HG03066 (cell line): ENCODE data around the gene ZC3H8.

Experiments
- ATAC-seq: cut with Tn5 transposase; IDR thresholded peaks from one replicate; pipeline ENCODE4 v1.9.1; 2021; ENCODE audit warnings: low read depth; ENCODE audit not compliant: unreplicated experiment

Gene ZC3H8

DNA sequence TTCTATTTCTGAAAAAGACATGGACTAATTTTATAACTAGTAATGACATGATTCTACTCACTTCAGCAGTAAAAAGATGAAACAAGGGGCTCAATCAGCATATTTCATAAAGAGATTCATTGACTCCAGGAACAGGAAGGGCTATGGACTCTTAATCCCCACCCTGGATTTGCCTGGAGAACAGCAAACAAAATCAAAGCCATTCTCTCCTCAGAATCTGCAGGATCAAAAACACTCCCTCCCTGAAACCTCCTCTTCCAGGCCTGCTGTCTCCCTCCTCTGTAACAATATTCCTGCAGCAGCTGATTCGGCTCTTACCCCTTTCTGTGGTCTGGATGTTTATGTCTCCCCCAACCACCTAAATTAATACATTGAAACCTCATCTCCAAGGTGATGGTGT is 57.0 kb downstream of the ZC3H8 start:
- ATAC-seq: no peak

DNA sequence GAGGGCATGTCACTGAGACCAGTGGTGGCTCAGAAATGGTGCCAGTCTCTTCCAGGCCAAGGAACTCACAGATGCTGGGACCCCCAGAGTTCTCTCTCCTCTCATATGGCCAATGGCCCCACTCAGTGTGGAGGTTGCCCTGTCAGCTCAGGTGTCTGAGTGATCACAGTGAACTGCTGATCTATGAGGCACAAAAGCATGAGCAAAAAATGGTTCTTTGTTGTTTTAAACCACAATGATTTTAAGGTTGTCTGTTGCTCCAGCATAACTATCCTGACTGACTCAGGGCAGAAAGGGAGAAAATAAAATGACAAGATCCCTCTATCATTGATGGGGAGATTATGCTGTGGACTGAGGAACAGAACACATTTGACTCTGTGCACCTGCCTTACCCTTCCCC is 58.9 kb downstream of the ZC3H8 start:
- ATAC-seq: no peak

DNA sequence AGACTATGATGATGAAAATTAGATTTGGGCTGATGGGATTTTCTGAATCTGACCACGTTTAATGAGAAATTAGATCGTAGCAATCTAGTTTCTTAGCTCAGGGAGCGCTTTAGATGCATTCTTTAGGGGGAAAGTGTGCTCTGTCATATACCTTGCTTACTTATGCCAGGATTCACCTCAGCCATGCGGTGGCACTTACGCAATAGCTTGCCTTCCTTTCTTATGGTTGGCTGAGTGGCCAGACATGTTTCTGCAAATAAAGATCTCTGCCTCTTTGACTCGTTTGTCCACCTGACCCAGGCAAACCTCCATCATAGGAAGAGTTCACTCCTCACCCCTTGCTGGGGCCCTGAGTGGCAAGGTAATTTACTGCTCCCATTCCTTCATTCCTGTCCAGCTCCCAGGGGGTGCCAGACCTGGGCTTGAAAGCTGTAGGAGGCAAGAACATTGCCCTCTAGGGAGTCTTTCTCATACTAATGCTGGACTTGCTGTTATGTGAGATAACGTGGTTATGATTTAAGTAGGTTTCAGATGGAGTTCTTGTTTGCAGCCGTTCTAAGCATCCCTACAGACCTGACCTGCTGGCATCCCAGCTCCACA is 59.6 kb downstream of the ZC3H8 start:
- no peak for ATAC-seq

DNA sequence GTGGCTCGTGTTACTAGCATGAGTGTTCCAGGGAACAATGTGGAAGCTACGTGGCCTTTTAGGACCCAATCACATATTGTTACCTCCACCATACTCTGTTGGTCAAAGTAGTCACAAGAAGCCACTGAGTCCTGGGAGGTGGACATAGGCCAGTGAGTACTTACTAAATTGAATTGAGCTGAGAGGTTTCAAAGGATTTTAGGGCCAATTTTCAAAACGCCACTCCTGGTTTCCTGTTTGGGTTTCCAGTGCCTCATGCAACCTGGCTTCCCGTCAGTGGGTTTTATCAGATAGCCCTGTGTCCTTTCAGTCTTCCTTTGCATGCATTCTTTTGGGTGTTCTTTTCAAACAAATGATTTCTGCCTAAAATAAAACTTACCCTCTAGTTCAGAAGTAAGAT is 60.4 kb downstream of the ZC3H8 start:
- ATAC-seq: no peak

DNA sequence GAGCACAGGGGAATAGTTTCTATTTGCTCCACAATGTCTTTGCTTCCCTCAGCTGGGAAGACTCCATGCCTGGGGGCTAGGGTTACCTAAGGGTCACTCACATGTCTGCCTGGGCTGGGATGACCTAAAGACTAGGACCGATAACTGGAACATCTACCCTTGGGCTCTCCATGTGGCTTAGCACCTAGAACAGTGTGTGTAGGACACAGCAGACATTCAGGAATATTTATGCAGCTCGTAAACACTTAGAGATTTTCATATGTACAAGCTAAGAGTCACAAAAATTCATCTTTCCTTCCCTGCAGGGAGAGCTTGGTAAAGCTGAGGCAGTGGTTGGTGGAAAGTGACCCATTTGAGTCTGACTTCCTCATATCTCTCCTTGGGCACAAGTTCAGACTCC is 60.8 kb downstream of the ZC3H8 start:
- ATAC-seq: no peak

DNA sequence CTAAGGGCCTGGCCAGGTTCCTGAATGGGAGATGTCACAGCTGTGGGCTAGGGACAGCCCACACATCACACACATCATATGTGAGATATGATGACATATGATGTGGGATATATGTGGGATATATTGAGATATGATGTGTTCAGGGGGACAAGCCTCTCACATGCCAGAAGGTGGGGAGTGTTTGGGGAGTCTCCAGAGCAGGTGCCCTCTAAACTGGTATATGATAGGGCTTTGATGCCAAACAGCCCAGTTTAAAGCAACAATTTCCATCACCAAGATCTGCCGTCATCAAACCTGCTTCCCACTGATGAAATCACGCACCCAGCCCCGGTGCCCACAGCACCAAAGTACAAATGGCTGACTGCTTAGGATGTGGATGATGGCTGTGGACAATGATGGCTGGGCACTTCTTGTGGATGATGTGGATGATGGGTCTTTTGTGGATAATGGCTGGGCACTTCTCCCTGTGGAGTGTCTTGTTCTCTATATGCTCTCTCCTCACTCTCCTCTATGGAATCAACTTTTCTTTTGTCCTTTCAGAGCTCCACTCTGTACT is 65.8 kb downstream of the ZC3H8 start:
- no peak for ATAC-seq

DNA sequence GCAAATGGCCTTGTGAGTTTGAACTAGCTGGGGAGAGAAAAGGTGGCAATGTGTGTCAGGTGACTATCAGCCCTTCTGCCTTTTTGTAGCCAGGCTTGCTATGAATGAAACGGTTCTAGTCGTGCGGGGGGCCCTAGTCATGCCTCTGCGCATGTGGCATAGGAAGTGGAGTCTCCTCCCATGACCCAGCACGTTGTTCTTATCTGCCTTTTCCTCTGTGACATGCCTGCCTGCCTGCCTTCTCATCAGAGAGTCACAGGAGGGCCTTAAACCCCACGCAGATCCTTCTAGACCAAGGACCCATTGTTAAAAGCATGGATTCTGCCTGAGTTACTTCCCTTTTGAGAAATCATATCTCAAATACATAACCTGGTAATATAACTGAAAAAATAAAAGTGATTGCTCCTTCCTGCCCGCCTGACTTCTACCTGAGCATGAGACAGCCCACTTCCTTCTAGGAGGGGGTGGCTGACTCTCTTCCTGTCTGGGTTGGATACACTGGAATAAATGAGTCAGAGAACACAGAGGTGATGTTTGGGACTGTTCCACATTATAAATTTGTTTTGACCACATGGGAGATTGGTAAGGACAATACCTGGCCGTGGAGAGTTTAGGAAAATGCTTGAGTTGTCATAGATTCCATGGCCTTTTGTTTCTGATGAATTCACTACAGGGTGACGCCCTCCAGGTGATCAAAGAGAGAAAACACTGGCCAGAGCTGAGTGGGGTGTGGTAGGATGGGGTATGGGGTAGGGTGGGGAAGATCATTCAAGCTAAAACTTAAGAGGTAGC is 66.8 kb downstream of the ZC3H8 start:
- ATAC-seq: no peak

DNA sequence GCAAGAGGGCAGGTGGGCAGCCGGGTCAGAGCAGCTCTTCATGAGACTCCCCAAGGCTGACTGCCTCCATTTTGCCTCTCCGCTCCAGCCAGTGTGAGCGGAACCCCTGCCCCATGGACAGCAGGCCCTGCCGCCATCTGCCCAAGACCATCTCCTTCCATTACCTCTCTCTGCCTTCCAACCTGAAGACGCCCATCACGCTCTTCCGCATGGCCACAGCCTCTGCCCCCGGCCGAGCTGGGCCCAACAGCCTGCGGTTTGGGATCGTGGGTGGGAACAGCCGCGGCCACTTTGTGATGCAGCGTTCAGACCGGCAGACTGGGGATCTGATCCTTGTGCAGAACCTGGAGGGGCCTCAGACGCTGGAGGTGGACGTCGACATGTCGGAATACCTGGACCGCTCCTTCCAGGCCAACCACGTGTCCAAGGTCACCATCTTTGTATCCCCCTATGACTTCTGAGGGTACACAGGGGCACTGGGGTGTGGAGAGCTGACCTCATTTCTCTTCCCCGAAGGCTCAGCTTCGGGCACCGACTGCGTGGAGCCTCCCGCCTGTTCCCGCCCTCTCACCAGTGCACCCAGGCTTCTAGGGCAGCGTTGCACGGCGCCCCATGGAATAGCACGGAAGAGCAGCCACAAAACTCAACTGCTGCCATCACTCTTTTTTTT is 67.7 kb downstream of the ZC3H8 start:
- ATAC-seq: no peak

DNA sequence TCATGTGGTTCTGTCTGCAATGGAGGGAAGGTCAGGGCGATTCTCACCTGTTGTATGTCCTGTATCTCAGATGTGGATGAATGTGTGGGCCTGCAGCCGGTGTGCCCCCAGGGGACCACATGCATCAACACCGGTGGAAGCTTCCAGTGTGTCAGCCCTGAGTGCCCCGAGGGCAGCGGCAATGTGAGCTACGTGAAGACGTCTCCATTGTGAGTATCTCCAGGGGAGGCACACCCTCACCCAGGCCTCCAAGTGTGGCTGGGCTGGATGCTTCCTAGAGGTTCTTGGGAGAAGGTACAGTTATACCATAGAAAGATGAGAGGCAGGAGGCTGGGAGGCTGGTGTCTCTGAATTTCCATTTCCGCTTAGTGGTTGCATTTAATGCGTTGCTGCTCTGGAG is 69.7 kb downstream of the ZC3H8 start:
- no peak for ATAC-seq

DNA sequence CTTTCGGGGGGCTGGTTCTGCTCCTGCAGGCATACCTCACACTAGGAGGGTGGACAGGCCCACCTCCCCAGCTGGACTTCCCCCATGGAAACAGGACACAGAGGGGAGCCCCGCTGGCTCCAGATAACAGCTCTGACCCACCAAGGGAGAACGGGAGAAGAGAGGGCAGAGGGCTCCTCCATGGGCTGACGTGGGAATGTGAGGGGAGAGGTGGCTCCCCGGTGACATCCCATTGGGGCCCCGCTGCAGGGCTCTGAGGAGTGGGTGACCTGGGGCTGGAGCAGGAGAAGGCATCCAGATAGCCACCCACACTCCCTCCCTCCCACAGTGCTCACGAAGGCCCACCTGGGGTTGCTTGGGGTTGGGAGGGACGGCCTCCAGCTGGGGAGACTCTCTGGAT is 70.7 kb downstream of the ZC3H8 start:
- ATAC-seq: no peak

DNA sequence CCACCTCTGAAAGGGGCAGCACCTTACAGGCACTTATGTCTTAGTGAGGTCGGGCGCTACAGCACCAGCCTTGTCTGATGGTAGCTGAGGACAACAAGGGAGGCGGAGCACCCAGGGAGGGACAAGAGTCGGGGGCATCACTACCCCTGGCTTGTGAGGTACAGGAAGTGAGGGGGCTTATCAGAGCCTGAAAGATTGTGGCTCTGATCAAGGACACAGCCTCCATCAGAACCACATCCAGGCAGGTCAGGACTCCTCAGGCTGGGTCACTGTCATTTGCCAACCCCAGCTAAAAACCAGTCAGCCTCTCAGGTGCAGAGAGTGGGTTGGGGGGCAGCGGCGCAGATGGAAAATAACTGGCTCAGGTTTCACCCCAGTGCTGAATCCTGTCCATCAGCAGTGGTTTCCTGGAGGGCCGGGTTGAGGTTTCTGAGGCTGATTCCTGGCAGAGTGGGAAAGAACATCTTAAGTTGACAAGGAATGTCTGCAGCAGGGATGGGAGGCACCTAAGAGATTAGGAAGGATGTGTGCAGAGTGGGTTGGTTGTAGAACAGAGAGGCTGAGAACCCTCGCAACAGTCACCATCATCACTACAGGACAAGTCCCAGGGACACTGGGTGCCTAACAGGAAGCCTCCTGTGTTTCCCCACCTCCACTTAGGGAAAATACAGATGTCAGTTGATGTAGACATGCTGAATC is 71.4 kb downstream of the ZC3H8 start:
- ATAC-seq: no peak

DNA sequence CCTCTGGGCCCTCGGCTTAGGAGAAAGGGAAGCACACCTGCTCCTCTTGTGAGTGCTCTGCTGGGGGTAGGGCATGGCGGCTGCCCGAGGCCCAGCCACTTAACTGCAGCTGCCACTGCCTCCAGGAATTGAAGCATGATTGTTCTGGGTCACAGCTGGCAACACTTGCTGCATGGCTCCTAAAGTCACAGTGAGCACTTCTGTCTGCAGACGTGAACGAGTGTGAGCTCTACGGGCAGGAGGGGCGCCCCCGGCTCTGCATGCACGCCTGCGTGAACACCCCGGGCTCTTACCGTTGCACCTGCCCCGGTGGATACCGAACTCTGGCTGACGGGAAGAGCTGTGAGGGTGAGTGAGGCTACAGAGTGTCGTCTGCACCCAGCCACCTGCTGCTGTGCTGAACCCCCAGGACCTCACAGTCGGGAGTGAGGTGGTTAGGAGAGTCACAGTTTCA is 72.2 kb downstream of the ZC3H8 start:
- ATAC-seq: no peak

DNA sequence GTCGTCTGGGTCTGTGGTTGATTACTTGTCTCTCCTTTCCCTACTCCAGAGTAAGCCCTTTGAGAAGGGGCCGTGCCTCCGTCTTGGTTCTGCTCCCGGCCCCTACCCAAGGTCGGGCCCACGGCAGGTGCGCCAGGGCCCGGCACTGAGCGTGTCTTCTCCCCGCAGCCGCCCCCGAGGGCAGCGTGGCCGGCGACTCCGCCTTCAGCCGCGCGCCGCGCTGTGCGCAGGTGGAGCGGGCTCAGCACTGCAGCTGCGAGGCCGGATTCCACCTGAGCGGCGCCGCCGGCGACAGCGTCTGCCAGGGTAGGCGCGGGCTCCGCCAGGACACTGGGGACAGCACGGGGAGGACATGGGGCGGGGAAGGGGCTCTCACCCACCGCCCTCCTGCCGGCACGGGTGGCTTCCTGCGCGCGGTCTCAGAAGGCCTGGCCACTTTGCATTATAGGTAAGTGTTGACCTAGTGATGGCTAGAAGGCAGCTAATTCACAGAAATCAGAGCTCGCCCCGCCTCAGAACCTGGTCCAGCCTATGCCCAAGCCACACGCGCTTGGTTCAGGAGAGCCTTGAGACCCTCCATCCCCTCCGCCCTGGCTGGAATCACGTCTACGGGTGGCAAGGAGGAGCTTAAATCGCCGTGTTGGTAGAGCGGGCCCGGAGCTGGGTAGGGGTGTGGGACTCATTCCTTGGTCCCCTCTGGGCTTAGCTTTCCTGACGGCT is 73.1 kb downstream of the ZC3H8 start:
- no peak for ATAC-seq

DNA sequence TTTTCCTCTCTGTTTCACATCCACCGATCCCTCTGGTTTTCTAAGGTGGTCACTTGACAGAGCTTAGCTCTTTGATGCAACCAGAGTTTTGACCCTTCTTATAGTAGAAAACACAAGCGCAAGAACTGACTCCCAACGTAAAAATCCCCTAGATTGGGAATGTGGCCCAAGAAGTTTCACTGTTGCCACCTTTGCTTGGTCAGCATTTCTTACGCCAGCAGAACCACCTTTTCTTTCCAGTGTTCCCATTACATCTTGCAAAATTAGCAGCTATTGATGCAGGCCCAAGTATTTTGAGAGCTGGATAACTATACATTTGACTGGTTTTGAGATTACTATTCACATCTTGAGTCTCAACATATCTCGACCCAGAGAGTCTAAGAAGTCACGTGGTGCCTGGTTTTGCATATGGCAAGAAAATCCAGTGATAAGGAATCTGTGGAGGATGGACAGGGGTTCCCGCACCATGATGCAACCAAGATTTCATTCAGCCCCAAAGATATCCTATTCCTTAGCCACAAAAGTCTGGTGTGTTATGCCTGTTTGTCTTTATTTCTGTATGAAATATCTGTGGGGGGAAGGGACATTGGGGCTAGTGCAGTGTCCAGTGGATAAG is 78.8 kb downstream of the ZC3H8 start:
- ATAC-seq: no peak

DNA sequence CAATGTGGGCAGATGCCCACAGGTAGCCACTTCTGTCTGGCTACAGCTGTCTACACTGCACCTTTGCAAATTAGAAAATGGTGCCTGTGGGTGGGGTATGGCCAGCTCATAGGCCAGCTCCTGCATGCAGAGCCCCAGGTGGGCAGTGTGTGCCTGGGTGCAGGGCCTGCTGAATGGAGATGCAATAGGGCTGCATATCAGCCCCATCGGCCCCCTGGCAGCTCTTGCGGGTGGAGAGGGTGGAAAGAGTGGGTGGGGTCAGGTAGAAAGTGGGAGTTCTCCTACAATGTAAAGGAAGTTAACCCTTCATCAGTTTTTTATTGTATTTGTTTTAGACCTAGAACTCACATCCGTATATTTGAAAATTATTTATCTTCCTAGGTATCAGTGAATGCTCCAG is 79.5 kb downstream of the ZC3H8 start:
- ATAC-seq: no peak

DNA sequence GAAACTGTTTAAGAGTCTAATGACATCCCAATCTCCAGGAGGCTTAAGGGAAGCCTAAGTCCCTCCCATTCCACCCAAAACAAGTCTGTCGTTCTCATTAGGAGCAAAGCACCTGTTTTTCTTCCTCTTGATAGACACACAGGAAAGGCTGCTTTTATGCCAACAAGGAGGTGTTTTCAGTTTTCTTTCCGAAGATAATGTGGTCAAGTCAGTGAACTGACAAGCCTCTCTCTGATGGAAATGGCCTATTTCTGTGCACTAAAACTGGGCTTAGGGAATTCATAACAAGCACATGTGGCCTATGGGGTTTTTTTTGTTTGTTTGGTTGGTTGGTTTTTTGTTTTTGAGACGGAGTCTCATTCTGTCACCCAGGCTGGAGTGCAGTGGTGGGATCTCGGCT is 80.5 kb downstream of the ZC3H8 start:
- ATAC-seq: no peak

DNA sequence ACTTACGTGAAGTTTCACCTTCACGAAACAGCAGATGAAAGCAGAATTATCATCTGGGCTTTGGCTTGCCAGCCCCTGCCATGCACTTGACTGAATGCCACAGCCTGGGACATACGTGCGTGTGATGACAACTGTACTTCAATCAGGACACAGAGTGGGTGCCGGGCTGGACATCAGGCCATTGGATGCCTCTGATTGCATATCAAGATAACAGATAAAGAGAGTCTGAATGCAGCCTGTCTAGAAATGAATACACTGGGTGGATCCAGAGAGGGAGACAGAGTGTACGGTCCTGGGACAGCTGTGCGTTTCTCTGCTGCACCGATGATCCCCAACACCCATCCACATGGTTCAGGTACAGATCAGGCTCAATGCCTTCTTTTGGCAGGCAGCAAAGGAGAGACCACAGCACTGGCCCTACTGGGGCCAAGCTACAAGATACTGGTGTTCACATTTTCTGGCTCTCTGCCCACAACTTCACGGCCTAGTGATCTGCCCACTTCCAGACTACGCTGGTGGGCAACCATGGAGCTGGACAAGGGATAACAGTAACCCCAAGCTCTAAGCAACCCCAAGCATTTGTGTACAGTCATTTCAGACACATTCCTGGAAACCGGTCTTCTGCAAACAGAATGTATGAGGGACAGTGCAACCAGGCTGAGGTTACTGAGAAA is 81.1 kb downstream of the ZC3H8 start:
- ATAC-seq: no peak

DNA sequence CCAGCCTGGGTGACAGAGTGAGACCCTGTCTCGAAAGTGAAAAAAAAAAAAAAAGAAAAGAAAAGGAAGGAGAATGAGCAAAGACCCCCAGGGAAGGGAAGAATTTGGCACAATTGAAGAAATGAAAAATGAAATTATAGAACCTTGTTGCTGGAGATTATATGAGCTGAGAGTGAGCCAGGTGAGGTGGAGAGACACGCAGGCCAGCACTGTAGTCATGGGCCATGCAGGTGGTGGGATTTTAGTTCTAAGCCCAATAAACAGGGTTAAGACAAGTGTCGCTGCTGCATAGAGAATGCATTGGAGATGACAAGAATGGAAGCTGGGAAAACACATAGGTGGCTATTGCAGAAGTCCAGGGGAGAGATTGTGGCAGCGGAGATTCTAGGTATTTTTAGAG is 84.3 kb downstream of the ZC3H8 start:
- ATAC-seq: no peak

DNA sequence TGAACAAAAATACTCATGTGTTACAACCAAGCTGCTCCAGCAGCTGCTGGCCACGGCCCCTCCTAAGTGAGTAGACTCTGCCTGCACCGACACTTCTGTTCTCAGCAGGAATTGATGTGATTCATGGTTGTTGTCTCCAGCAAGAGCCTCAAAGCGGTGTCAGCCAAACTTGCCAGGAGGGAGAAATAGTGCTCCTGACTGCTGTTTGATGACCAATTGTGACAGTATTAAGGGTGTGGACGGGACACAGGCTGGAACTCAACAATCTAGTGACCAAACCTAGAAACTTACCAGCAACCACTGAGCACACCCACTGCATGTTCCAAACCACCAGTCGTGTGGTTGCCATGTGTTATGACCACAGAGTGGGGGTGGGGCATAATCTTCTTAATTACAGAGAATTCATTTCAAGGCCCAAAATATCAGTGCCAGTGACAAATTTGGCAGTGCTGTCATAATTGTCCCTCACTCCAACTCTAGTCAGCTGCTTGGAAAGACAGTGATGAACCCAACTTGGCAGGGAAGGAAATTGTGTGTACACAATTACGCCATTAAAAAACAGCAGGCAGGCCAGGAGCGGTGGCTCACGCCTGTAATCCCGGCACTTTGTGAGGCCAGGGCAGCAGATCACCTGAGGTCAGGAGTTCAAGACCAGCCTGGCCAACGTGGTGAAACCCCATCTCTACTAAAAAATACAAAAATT is 86.3 kb downstream of the ZC3H8 start:
- no peak for ATAC-seq
